D721Med (cell line): ENCODE data around the gene VEPH1.

Experiments
- DNase-seq: peaks from one replicate; pipeline ENCODE4 v3.0.0; 2011; ENCODE audit warnings: low spot score; ENCODE audit not compliant: insufficient read length
- FAIRE-seq: peaks from 2 replicates; lab custom pipeline; 2011; peaks lifted over from hg19 to GRCh38; lab: Jason Lieb, UNC
- CTCF ChIP-seq: IDR thresholded peaks from 2 replicates; pipeline ENCODE4 v1.5.1; 2012; ENCODE audit warnings: mild to moderate bottlenecking, control low read depth; ENCODE audit not compliant: insufficient read depth; ENCODE audit errors: missing control alignments

The VEPH1 gene

DNA sequence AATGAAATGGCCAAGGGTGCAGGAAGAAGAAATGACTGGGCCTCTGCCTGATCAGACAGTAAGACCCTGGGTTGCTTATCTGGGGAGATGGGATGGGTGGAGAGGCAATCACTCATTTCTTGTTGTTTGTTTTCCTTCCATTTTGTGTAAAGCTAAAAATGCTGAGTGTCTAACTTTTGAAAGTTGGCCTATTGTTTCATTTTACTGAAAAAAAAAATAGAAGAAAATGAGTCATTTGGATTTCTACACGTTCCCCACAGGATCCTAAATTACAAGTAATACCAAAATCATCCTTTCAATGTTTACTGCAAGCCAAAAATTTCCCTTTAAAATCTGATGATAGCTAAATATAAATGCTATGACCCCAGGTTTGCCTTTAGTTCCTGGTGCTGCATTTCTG lies 36.0 kb downstream of the VEPH1 start:
- FAIRE-seq: no peak
- no peak for TF ChIP-seq CTCF

DNA sequence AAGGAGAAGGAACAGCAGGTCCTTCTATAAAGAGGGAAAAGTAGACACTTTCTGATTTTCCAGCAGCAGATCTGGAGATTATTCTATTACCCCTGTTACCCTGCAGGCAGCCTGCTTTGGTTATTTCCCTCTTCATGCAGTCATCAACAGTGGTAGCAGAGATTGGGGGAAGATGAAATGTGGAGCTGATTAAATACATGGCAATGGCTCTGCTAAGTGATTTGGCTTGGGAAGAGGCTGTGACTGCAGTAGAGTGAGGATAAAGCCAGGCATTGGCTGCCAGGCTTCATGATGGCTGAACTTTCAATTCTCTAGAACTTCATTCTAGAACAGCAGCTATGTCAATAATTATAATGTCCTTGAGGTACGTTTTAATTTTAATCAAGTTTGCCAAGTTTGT lies 37.5 kb downstream of the VEPH1 start:
- DNase-seq (no peak), FAIRE-seq (no peak)
- TF ChIP-seq CTCF: no peak

More for the DNA sequence above, 36.0 kb downstream of the VEPH1 start:
- no peak for DNase-seq

DNA sequence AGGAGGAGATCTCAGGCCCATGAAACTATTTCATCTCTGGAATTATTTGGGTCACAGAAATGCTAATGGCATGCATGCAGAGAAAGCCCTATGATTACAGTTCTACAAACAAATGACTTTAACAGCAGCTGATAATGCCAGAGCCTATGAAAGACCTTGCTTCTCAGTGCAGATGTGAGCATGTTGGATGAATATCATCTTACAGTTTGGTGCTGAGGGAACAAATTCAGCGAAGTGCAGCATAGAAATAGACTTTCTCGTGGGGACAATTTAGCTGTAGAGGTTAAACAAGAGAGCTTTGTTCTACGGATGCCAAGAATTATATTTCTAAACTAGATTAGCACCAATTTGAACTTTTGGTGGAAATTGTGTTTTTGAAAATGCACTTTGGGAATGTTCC lies 38.9 kb downstream of the VEPH1 start:
- DNase-seq (no peak), FAIRE-seq (no peak)
- TF ChIP-seq CTCF: no peak

DNA sequence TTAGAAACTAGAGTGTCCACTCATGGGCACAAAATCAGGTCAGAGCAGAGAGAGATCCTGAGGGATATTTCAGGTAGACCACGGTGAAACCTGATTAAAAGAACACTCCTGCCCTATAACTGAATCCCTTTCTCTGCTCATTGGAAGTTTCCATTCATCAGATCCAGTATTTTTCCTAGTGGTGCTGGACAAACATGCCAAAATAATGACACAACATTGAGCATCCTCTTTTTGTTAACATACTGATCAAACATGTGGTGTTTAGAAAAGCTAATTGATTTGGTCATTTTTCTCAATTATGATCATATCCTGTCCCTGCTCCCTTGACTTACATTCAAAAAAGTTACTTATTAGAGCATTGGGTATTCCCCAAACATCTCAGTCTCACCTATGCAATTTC lies 39.4 kb downstream of the VEPH1 start:
- DNase-seq: no peak
- no peak for FAIRE-seq
- TF ChIP-seq CTCF: no peak

DNA sequence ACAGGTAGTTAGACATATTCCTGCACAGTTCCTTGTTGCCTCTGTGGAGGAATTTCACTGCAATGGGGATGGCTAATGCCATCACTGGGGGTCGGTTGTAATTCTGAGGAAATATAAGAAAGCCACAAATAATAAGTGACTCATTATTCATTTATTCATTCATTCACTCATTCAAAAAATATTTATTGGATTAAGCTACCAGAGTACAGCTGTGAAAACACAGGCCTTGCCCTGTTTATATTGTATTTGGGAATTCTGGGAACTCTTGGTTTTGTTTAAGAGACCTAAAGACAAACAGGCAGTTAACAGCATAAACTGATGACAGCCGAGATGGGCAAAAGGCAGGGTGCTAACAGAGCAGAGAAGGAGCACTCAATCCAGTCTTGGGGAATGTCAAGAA lies 43.0 kb downstream of the VEPH1 start:
- no peak for FAIRE-seq
- no peak for DNase-seq
- TF ChIP-seq CTCF: no peak

DNA sequence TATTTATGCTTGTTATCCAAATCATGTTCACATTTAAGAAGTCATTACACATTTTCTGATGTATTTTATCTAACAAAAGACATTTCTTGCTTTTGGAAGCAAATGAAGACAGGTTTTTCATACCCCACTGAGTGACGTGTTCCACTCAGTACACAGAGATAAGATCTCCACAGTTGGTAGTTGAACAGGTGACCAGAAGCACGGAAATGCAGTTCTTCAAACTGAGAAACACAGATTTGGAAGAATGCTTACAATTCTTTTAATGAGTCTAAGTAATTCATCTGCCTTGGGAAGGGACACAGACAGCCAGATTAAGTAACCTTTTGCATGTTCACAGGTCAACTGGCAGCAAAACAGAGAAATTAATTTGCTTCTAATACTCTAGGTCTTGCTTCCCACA lies 43.5 kb downstream of the VEPH1 start:
- FAIRE-seq (no peak), DNase-seq (no peak)
- TF ChIP-seq CTCF: no peak

DNA sequence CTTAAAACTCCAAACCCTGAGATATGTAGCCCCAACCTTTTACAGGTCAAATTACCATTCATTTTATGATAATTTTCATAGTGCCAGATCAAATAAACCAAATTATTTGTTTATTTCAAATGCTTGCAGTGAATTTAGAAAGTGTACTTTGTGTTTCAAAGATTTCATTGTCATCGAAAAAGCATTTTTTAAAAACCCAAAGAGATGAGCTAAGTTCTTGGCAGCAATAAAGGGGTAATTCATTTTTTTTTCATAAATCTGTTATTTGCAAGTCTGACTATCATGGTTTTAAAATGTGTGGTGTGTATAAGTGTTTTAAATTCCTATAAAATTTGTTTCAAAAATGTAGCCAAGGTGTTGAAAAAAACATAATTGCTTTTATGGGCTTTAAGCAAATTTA lies 49.4 kb downstream of the VEPH1 start:
- no peak for TF ChIP-seq CTCF
- FAIRE-seq: no peak

More for the DNA sequence above, 49.4 kb downstream of the VEPH1 start:
- DNase-seq: no peak
